8988T (cell line): ENCODE data around the gene CAMK2N2.

Source experiments
- DNase-seq: peaks from one replicate; pipeline ENCODE4 v3.0.0; 2011

CAMK2N2 gene

DNA sequence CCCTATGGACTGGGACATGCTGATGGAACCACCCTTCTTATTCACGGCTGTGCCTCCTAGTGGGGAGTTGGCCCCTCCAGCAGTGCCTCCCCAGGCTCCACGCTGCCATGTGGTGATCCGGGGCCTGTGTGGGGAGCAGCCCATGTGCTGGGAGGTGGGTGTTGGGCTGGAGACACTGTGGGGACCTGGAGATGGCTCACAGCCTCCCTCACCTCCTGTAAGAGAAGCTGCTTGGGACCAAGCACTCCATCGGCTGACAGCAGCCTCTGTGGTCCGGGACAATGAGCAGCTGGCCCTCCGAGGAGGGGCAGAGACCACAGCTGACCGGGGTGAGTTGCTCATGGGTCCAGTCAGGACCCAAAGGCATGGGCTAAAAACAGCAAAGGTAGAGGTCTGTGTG, 21.6 kb downstream of the CAMK2N2 start:
- DNase-seq: peak; percentile 20

DNA sequence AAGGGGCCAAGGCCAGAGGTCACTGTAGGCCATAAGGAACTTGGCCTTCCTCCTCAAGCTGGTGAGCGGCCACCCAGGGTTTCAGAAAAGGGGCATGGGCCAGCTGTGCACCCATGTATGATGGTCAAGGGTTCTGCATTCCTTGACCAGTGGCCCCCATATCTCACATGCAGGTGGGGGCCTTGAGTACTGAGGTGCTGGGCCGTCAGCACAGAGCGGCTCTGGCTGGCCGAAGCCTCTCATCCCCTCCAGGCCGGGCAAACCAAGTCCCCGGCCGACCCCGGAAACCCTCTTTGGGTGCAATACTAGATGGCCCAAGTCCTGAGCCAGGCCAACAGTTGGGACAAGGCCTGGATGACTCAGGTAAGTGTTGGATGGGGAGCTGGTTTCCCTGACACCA, 22.1 kb downstream of the CAMK2N2 start:
- peak; percentile 14 for DNase-seq

DNA sequence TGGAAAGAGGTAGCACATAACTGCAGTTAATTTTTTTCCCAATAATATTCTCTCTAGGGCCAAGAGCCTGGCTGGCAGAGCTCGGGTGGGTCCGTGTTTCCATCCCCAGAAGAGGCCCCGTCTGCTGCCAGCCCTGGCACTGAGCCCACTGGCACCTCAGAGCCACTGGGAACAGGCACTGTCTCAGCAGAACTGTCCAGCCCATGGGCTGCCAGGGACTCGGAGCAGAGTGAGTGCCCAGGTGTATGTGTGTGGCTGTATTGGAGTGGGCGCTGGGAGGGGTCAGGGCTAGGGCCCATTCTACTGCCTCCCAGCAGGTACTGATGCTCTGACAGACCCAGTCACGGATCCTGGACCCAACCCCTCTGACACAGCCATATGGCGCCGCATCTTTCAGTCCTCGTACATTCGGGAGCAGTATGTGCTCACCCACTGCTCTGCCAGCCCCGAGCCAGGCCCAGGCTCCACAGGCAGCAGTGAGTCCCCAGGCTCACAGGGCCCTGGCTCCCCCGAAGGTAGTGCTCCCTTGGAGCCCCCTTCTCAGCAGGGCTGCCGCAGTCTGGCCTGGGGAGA, 23.0 kb downstream of the CAMK2N2 start:
- peak; percentile 18 for DNase-seq

DNA sequence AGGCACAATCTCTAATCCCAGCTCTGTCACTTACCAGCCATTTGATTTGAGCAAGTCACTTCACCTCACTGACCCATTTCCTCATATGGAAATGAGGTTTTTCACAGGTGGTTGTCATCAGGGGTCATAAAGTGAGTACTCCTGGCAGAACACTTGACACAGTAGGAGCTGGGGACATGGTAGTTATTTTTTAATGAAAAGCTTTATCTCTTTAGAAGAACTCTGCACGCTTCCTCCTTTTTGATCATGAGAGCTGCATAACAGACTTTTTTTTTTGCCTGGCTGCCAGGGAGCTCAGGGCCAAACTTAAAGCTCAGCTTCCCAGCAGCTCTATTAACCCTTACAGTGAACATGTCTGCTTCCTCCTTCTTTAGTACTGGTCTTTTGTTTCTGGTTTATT, 23.5 kb downstream of the CAMK2N2 start:
- peak; percentile 17 for DNase-seq

DNA sequence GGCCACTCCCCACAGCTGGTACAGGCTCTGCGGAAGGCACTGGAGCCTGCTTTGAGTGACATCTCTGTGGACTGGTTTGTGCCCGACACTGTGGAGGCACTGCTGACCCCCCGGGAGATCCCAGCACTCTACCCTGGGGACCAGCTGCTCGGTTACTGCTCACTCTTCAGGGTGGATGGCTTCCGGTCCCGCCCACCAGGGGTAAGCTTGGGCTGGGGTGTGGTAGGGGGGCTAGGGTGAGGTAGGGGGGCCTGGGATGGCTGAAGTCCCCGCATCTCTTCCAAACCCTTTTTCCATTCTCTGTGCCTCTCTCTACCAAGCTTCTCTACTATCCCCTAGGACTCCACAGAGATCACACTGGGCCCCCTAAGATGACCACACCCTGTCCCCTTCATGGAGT, 24.1 kb downstream of the CAMK2N2 start:
- peak; percentile 24 for DNase-seq

DNA sequence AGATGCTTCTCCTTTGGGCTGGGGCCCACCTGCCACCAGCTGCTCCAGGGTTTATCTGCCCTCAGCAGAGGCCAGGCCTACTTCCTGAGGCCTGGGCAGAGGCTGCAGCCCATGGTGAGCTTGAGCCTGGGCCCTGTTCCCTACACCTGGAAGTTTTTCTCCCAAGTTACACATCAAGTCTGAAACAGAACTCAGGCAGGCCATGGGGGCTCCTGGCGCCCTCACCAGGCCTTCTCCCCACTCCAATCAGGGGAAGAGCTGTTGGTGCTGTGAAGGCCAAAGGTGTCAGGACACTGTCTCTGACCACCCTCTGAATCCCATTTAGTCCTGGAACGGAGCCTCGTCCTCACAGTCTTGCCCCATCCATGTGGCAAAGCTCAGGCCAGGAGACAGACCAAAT, 24.7 kb downstream of the CAMK2N2 start:
- peak; percentile 20 for DNase-seq

DNA sequence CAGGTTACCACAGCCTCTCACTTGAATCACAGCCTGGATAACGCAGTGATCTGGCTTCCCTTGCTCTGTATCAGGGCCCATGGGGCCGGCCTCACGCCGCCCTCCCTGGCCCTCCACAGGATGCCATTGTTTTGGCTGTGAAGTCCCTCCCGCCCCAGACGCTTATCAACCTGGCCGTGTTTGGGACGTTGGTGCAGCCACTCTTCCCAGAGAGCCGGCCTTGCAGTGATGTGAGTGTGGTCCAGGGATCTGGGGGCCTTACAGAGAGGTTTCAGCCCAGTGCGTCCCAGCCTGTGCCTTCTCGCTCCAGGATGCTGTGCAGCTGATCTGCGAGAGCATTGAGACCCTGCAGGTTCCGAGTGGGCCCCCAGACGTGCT, 25.3 kb downstream of the CAMK2N2 start:
- DNase-seq: peak; percentile 21

DNA sequence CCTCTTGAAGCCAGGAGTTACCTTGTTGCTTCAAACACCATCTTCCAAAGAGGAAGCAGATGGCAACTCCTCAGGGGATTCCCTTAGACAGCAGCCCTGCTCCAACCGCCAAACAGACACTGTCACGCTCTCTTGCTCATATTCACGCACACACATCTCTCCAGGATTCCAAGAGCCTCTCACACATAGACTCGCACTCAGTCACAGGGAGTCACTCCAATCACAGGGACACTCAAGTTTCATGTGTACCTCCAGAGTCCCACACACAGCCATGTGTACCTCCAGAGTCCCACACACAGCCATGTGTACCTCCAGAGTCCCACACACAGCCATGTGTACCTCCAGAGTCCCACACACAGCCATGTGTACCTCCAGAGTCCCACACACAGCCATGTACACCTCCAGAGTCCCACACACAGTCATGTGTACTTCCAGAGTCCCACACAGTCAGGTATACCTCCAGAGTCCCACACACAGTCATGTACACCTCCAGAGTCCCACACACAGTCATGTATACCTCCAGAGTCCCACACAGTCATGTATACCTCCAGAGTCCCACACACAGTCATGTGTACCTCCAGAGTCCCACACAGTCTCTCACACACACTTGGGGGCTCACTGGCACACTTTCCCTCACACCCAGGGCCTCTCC, 25.8 kb downstream of the CAMK2N2 start:
- peak; percentile 10 for DNase-seq

DNA sequence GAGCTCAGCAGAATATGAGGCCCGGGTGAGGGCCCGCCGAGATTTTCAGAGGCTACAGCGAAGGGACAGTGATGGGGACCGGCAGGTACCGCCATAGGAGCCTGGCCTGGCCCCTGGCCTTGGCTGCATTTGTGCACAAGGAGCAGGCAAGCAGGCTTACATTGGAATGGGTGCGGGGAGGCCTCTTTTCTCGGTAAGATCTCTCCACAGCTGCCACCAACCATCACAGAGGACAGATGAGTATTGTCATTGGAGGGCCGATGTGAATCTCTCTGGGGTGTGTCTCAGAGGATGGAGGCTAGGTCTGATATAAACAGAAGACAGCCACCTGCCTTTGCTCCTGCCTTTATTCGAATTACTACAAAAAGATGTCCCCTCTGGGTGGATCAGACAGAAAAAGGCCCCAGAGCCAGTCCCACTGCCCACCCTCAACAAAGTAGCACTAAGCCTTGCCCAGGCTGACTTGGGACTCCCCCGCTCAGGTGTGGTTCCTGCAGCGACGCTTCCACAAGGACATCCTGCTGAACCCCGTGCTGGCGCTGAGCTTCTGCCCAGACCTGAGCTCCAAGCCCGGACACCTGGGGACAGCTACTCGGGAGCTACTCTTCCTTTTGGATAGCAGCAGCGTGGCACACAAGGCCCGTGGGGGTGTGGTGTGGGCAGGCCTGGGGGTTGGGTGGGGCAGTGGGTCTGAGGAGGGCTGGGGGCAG, 26.5 kb downstream of the CAMK2N2 start:
- peak; percentile 20 for DNase-seq

DNA sequence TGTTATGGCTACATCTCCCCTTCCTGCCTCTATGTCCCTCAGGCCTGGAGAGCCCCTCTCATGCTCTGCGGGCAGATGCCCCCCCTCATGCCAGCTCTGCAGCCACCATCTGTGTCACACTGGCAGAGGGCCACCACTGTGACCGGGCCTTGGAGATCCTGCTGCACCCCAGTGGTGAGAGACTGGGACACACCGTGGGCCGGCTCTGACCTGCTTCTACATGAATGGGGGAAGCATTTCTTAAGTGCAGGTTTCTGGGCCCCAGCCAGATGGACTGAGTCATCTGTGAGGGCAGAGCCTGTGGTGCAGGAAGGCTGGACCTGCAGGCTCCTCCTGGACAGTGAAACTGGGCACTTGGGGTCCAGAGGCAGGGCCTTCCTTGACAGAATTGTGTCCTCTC, 27.1 kb downstream of the CAMK2N2 start:
- peak; percentile 96 for DNase-seq

DNA sequence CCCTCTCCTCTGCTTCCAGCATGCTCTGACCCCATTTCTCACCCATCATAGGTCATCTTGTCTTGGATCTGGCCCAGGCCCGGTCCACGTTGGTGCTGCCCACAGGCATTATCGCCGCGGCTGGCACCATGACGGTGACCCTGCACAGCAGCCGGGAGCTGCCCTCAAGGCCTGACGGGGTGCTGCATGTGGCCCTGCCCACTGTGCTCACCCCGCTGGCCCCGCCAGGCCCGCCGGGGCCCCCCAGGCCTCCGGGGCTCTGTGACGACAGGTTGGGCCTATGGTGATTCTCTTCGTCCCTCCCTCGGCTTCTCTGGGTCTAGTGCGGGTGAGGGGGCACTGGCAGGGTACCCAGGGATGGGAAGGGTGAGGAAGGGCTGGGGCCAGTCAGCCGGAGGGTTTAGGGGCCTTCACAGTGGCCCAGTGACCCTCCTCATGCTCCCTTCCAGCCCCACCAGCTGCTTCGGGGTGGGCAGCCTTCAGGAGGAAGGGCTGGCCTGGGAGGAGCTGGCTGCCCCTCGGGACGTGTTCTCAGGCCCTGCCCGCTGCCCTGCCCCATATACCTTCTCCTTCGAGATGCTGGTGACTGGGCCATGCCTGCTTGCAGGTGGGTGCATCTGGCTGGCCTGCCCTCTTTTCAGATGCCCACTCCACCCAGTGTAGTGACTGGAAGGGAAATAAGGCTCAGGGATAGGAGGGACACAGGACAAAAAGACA, 28.1 kb downstream of the CAMK2N2 start:
- DNase-seq: peak; percentile 23

DNA sequence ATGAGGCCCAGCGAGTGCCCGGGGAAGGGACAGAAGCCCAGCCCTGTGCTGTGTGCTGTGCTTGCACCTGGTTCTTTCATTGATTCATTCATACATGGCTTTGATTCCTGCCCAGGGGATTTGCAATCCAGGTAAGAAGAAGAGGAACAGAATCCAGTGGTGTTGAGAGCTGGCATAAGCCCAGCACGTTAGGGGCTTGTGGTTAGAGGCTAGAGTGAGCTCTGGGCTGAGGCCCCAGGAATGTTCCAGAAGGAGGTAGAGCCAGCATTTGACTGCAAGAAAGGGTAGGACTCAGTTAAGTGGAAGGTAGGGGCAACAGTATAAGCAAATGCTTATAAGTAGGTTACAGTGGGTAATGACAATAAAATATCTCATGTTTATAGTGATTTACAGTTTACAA, 29.7 kb downstream of the CAMK2N2 start:
- DNase-seq: peak; percentile 42

DNA sequence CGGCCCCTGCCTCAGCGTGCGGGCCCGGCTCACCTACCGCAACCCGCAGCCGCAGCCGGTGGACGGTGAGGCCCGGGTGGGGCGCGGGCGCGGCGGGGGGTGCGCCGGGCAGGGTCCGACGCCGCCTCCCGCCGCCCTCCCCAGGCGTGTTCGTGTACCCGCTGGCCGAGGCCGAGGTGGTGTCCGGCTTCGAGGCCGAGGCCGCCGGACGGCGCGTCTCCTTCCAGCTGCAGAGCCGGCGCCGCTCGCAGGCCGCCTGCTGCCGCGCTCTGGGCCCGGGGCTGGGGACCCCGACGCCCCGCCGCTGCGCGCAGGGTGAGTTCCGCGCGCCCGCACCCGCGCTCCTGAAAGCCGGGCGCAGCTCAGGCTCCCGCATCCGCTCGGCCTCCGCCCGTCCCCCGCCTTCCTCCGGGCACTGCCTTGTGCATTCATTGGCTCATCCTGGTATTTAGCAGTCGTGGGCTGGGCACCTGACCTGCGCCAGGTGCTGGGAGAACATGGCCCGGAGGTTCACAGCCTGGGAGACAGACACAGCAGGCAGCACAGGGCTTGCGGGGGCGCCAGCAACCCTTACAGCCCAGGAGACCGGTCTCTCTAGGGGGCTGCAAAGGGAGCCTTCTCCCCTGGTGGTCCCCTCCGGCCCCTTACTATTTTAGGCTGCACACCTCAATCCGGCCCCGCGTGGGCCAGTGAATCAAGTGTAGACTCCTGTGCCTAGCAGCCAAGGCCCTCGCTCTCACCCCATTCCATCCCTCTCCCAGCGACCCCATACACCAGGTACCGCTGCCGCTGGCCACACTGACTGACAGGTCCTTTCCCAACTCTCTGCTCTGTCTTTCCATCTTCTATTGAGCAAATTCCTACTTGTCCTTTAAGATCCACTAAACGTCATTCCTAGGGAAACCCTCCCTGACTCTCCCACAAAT, 30.5 kb downstream of the CAMK2N2 start:
- DNase-seq: peak; percentile 46

DNA sequence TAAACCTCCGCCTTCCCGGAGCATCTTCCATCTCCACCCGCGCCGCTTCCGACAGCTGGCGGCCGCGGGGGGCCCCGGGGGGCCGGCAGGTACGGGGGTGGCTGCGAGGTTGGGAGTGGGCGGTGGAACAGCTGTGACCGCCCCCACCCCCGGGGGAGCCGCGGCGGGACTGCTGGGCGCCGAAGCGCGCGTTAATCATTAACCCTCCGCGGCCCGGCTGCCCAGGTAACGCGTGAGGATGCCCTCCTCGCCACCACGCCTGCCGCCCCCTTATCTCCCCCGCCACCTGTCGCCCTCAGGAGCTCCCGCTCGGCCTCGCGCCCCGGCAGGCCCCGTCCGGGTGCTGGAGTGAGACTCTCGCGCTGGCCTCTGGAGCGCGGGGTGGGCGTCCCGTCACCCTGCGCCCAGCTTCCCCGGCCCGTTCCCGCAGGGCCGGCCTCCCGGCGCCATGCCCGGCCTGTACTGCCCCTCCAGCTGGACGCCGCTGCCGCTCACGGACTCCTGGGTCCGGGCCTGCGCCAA, 31.2 kb downstream of the CAMK2N2 start:
- peak; percentile 80 for DNase-seq

DNA sequence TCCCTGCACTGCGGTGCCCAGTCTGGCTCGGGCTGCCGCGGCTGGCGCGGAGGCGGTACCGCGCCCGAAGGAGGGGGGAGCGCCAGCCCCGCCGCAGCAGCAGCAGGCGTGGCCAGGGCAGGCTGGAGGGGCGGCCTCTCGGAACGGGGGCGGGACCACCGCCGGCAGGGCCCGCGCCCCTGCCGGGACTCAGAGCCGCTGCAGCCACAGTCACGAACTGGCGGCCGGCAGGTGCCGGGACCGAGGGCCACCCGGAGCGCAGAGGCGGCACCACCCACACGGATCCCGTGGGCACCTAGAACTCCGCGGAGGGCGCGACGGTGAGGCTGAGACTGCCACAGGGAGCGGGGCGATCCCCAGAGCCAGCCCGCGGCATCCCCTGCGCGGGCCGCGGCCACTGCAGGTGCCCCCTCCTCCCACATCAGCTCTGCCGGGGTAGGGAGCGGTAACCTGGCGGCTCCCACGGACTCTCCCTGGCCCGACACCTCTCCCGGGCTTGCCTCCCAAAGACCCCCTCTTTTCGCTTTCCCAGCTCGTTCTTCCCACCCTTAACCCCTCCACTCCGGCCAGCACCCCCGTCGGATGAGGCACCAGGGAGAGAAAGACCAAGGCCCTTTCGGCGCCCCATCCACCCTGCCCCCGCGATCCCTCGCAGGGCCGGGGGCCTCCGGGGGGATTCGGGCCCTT, 31.8 kb downstream of the CAMK2N2 start, which contains the start of gene VWA5B2:
VWA5B2 (plus strand) TSS at position 192 of the 687 bp plus-strand sequence. CDS start 944 bp downstream, outside the sequence.
- peak; percentile 100 for DNase-seq

DNA sequence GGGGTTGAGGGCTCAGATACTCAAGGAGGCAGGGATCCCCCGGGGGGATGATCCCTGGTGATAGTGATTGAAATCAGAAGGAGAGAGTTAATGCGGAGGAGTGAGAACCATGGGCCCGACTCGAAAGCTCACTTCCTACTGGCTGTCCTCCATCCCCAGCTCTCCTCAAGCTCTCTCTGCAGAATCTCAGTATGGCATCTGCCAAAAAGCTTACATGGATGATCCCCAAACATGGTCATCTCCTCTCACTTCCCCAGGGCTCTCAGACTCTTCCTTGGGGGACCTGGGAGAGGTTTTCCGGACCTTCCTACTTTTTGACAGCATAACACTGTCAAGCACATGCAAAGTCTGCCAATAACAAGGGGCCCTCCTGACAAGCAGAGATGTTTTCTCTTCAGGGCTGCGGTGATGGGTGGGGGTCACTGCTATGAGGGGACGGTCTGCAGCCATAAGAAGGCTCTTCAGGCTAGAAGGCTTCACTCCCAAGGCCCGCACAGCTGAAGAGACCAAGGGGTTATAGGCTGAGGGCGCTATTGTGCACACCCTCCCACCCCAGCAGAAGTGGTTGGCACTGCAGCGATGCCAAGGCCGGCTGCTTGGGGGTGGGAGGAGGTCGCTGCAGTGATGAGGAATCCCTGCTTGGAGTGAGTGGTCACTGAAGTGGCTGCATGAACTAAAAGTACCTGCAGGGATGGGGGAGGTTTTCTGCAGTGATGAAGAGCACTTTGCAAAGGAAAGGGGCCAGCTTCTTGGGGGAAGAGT, 32.8 kb downstream of the CAMK2N2 start:
- DNase-seq: peak; percentile 77

DNA sequence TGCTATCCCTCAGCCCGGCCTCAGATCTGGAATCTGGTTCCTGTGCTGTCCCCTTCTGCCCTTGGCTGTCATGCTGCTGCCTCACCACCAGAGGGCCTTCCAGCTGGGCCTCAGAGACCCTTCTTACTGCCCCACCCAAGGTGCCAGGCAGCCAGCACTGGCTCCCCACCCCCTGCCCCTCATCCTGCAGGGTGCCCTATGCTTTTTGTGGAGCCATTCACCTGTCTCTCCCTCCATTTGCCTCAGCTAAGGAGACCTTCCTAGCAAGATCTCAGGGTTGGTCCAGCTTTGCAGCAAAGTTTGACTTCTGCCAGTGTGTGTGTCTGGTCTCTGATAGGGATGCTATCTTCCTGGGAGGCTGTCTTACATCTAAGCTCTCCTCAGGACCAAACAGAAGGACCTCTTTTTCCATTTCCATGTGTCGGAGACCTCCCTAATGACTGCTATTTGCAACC, 33.8 kb downstream of the CAMK2N2 start:
- peak; percentile 92 for DNase-seq

DNA sequence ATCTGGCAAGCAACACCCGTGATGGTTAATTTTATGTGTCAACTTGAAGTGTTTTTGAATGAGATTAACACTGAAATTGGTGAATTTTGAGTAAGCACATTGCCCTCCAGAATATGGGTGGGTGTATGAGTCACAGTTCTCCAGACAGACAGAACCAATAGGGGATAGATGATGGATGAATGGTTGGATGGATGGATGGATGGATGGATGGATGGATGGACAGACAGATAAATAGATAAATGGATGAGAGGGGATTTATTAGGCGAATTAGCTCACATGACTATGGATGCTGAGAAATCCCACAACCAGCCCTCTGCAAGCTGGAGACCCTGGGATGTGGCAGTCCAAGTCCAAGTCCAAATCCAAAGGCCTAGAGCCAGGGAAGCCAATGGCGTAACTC, 37.4 kb downstream of the CAMK2N2 start:
- DNase-seq: no peak

DNA sequence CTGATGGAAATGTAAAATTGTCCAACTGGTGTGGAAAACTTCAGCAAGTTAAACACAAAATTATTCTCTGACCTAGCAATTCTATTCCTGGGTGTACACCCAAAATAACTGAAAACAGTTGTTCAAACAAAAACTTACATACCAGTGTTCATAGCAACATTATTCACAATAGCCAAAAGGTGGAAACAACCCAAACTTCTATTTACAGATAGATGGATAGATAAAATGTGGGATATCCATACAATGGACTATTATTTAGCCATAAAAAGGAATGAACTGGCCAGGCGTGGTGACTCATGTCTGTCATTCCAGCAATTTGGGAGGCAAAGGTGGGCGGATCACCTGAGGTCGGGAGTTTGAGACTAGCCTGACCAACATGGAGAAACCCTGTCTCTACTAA, 38.8 kb downstream of the CAMK2N2 start:
- DNase-seq: no peak

DNA sequence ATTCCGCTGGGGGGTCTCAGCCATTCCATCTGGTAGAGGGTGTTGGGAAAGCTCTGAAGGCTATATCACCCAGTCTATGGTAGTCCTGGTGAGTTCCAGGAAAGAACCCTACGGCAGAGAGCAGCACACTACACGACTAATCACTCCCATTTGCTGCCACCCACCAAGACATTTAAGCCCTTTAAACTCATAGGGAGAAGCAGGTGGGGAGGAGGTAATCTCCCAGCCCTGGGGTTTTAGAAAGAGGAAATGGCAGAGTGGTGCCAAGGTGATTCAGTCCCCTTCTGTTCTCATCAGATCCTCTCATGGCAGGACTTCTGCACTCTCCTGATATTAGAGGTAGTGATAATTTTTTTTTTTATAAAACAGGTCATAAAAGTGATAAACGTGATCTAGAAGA, 42.5 kb downstream of the CAMK2N2 start:
- no peak for DNase-seq

DNA sequence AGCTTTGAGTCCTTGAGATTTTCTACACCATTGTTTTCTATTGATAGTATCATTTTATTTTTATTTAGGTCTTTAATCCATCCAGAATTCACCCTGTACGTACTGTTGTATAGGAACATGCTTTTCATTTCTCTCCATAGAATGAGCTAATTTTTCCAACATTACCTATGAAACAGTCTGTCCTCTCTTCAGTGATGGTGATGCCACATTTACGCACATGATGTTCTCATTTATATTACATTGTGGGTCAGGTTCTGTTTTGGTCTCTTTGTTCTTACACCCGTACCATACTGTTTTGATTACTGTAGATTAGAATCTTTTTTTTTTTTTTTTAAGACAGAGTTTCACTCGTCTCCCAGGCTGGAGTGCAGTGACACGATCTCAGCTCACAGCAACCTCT, 49.6 kb downstream of the CAMK2N2 start:
- DNase-seq: no peak
